Activated CD8-positive, alpha-beta memory T cell treated with anti-CD3 and anti-CD28 coated beads for 1 hour (primary cell): Measurements from ENCODE around the gene GALNT9.

Source experiments
- DNase-seq, 2 donors: peaks; one replicate each; pipeline ENCODE4 v3.0.0-alpha.2; 2020; ENCODE audit warnings: low read depth in 1 of 2; ENCODE audit errors: extremely low read depth in 1 of 2

The GALNT9 gene

GRCh38 chr12:132218527-132218875 lies 110.9 kb downstream of the GALNT9 start:
- DNase-seq: no peak

- DNase-seq: no peak
These were observed 111.4 kb downstream of the GALNT9 start for GRCh38 chr12:132217800-132218526.

- DNase-seq: no peak
These were observed 112.0 kb downstream of the GALNT9 start for GRCh38 chr12:132217371-132217770.

GRCh38 chr12:132216354-132216987 lies 112.9 kb downstream of the GALNT9 start:
- DNase-seq: no peak

GRCh38 chr12:132215299-132215989 lies 113.9 kb downstream of the GALNT9 start:
- DNase-seq: no peak

DNA sequence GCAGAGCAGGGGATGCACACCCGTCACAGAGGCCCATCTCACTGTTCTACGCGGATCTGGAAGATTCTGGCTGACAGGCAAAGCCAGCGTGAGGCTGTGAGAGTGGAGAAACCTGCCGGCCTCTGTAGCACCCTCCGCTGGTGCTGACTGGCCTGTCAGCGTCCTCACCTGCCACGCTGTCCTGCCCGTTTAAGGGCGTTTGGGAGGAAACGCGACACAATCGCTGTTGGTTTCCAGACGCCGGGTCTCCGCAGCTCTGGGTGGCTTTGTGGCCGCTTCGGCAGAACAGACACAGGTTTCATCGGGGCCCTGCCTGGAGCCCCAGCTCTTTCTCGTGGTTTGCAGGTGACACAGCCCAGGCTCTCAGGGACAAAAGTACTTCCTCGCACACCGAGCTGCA lies 114.5 kb downstream of the GALNT9 start:
- DNase-seq: no peak

DNA sequence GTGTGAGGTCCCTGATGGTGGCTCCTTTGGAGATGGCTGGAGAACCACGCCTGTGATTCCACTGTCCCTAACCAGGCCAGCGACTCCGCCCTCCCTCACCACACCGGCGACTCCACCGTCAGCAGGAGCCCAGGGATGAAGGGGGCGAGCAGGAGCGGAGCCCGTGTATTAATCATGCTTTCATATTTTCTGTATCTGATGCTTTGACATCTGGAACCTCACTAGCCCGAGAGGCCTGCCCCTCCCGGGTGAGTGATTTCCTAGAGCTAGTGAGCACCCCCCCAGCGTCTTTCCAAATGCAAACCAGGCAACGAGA lies 115.3 kb downstream of the GALNT9 start:
- no peak for DNase-seq

GRCh38 chr12:132213359-132214160 lies 115.8 kb downstream of the GALNT9 start:
- no peak for DNase-seq

DNA sequence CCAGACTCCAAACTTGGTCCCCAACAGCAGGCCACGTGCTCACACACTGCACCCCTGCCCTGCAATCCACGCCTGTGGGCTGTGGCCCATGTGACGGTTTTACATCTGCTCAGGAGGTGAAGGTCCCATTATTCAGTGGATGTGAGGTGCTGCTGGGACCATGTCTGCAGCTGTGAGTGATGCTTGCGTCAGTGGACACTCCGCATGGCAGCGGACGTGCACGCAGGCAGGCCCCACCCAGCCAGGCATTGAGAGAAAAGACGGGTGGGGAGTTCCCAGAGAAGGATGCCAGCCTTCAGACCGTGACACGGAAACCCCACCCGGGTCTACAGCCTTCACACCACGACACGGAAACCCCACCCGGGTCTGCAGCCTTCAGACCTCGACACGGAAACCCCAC lies 117.6 kb downstream of the GALNT9 start:
- no peak for DNase-seq

DNA sequence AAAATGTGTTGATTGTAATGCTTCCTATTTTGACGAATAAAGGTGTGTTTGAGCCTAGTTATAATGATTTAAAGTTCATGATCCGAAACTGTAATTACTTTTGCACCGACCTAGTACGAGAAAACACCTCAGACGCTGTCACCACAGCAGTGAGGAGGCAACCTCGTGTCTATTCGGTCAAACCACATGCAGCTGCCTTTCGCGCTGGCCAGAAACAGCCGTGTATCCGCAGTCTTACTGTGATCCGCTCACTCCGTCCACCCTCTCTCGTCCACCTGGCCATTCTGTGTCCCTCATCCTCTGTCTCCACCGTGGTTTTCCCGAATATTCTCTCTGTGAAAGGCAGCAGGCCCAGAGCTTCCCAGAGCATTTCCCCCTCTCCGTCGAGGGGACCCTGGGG lies 118.1 kb downstream of the GALNT9 start:
- DNase-seq: no peak

DNA sequence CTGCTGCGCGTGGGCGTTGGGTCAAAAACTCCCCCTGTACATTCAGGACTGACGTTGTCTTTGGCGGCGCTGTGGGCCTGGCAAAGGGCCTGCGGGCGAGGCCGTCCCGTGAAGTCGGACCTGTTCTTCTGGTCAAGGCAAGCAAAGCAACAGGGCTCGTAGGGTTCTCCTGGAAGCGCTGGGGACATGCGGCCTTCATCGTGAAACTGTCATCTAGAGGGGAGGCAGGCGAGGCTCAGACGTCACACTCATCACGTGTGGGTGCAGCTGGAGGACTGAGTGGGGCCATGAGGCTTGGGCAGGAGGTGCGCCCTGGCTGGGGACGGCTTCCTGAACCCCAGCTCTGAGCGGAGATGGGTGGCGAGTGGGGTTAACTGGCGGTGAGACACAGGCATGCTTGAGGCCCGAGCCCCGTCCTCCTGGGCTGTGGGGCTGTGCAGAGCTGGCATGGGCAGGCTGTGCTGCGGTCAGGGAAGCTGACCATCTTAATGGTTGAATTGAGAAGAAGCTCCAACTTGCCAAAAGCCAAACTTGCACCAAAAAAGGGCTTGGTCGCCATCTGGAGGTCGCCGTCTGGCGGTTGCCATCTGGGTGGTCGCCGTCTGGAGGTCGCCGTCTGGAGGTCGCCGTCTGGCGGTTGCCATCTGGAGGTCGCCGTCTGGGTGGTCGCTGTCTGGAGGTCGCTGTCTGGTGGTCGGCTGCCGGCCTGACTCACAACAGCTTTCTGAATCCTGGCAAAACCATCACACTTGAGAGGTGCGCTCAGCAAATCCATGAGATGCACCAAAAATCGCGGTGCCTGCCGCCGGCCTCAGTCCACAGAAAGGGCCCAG lies 119.0 kb downstream of the GALNT9 start:
- no peak for DNase-seq

GRCh38 chr12:132209619-132210222 lies 119.7 kb downstream of the GALNT9 start:
- DNase-seq: no peak

- no peak for DNase-seq
These were observed 121.1 kb downstream of the GALNT9 start for GRCh38 chr12:132208153-132208823.

GRCh38 chr12:132207083-132207775 lies 122.2 kb downstream of the GALNT9 start:
- no peak for DNase-seq

GRCh38 chr12:132206046-132206434 lies 123.3 kb downstream of the GALNT9 start:
- no peak for DNase-seq

DNA sequence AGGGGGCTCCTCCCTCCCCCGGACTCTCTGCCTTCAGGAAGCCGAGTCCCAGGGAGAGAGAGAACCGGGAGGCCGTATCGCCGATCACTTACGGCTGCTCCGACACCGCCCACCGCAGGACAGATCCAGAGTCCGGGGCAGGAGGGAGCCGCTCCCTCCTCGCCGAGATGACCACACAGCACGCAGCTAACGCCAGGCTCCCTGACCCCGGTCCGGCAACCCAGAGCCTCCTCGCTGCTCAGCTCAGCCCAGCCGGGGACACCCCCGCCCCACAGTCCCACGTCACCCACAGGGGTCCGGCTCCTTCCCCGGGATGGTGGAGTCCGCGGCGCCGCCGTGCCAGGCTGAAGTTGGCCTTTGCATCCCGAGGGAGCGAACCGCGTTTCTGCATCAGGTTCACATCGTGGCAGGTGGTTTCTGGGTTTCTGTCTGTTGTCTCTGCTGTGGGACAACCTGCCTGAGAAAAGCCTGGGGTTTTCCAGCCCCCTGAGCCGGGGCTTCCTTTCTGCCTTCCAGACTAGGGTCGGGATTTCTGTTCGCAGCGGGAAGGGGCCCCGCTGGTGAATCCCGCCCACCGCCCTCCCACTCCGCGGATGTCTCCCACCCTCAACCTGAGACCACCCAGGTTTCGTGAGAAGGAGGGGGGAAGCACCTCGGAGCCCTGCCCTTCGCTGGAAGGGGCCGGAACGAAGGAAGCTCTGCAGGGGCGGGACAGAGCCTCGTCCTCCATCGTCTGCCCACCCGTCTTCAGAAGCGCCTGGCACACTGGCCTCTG lies 123.9 kb downstream of the GALNT9 start:
- no peak for DNase-seq

GRCh38 chr12:132204793-132205270 lies 124.6 kb downstream of the GALNT9 start:
- no peak for DNase-seq
